GM23248 (cell line): ENCODE data around the gene CCDC43. TPM values are rescaled to one million over a fixed set of nuclear protein-coding genes. Genes with fewer than 3 reads are reported as not detected.
"Not testable (repeated sequence)": the region's sequence is repeated elsewhere in the genome, so short reads cannot be mapped to it uniquely, and the experiment has no call there.

Experiments used
- DNase-seq: peaks from one replicate; pipeline ENCODE4 v3.0.0-alpha.2; 2015
- H2AFZ ChIP-seq: fragments of 200-600 bp; sonication (generic); 2 replicates; pipeline ENCODE4 v1.6.1; 2016; ENCODE audit warnings: antibody characterized with exemption
- H3F3A ChIP-seq: fragments of 200-600 bp; sonication (generic); 2 replicates; pipeline ENCODE4 v1.6.1; 2016; ENCODE audit warnings: mild to moderate bottlenecking, antibody characterized with exemption, mixed run types; ENCODE audit not compliant: insufficient read depth
- H3K27ac ChIP-seq: fragments of 200-600 bp; sonication (generic); 2 replicates; pipeline ENCODE4 v1.5.1; 2016; ENCODE audit warnings: mild to moderate bottlenecking
- H3K27me3 ChIP-seq: fragments of 200-600 bp; sonication (generic); replicated peaks from 2 replicates; pipeline ENCODE4 v1.6.1; 2016; ENCODE audit warnings: mild to moderate bottlenecking; ENCODE audit not compliant: insufficient read depth
- H3K36me3 ChIP-seq: fragments of 200-600 bp; sonication (generic); 2 replicates; pipeline ENCODE4 v1.6.1; 2016; ENCODE audit warnings: low read depth, mild to moderate bottlenecking
- H3K4me1 ChIP-seq: fragments of 200-600 bp; sonication (generic); 2 replicates; pipeline ENCODE4 v1.6.1; 2016; ENCODE audit warnings: mild to moderate bottlenecking; ENCODE audit not compliant: insufficient read depth
- H3K4me2 ChIP-seq: fragments of 200-600 bp; sonication (generic); one replicate; pipeline ENCODE4 v1.6.1; 2016; ENCODE audit warnings: mild to moderate bottlenecking; ENCODE audit not compliant: unreplicated experiment
- H3K4me3 ChIP-seq: fragments of 200-600 bp; sonication (generic); 2 replicates; pipeline ENCODE4 v1.5.1; 2016; ENCODE audit warnings: mild to moderate bottlenecking
- H3K79me2 ChIP-seq: fragments of 200-600 bp; sonication (generic); 2 replicates; pipeline ENCODE4 v1.6.1; 2016; ENCODE audit warnings: mild to moderate bottlenecking; ENCODE audit not compliant: insufficient read depth
- H3K9ac ChIP-seq: fragments of 200-600 bp; sonication (generic); 2 replicates; pipeline ENCODE4 v1.6.1; 2016; ENCODE audit warnings: mild to moderate bottlenecking
- H3K9me2 ChIP-seq: fragments of 200-600 bp; sonication (generic); 2 replicates; pipeline ENCODE4 v1.6.1; 2016; ENCODE audit warnings: mixed run types, mild to moderate bottlenecking, moderate library complexity; ENCODE audit not compliant: insufficient read depth
- H3K9me3 ChIP-seq: fragments of 200-600 bp; sonication (generic); one replicate; pipeline ENCODE4 v1.6.1; 2017; ENCODE audit warnings: low read depth
- H4K20me1 ChIP-seq: fragments of 200-600 bp; sonication (generic); 2 replicates; pipeline ENCODE4 v1.6.0; 2016; ENCODE audit not compliant: insufficient read depth
- EZH2 ChIP-seq: fragments of 200-600 bp; sonication (generic); IDR thresholded peaks from 2 replicates; pipeline ENCODE4 v1.6.1; 2018; ENCODE audit warnings: antibody characterized with exemption, mild to moderate bottlenecking; ENCODE audit not compliant: insufficient read depth, poor library complexity, severe bottlenecking
- EZH2phosphoT487 ChIP-seq: fragments of 200-600 bp; sonication (generic); IDR thresholded peaks from 2 replicates; pipeline ENCODE4 v1.6.1; 2018; ENCODE audit warnings: antibody characterized with exemption, moderate library complexity, mild to moderate bottlenecking, low read depth; ENCODE audit not compliant: insufficient read depth
- WGBS, 2 experiments: methylation state at CpG; one replicate each; pipeline ENCODE4 v1.1.6; 2015 to 2017; ENCODE audit warnings: low lambda C conversion rate in 2 of 2, low coverage in 1 of 2; ENCODE audit errors: missing lambda C conversion rate in 2 of 2; 5-methylcytosine and 5-hydroxymethylcytosine counted together
- in situ Hi-C: fragments of 300-500 bp; cut with MboI; formaldehyde crosslinking; loops from 2 replicates; pipeline ENCODE4 v1.15.0; 2020
- polyA plus RNA-seq: library from polyadenylated mRNA; unstranded; fragments of >200 nt; fragmentation: Nextera tagmentation; extraction: Ambion mirVana; gene quantifications from 2 replicates; pipeline ENCODE4 v1.2.1, GENCODE V29; 2016
- total RNA-seq: library from RNA; depleted of rRNA; stranded (reverse); fragments of >200 nt; shearing (Covaris generic); gene quantifications from 2 replicates; pipeline ENCODE4 v1.2.3, GENCODE V29; 2014

CCDC43 gene
- total and polyA plus RNA-seq, 2 experiments from 2014 or later = 31.0 to 33.7 TPM

DNA sequence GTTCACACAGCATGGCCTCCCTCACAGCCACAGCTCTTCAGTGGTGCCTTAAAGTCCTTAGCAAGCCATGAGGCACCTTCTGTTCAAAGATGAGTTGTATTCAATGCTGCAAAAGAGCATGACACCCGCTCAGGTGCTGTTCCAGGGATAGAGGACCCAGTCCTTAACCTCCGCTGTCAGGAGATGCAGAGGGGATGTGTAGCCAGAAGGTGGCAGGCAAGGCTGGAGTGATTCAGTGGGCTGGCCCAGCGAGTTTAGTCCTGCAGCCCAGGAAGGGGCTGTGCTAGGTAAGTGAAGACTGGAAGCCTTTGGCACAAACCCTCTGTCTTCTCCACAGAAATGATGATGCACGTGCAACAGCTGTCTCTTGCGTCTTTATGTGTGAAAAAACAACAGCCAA lies 44.2 kb upstream of the CCDC43 start:
- in situ Hi-C loops = no loop called here
- TF ChIP-seq EZH2phosphoT487 = no peak
- TF ChIP-seq EZH2 = no peak
- H3K27me3 ChIP-seq = no peaks in the 10 kb centered on the region
- H3K36me3 ChIP-seq = no peaks in the 10 kb centered on the region
- no peaks in the 10 kb centered on the region for H3K79me2 ChIP-seq
- no peaks in the 10 kb centered on the region for H4K20me1 ChIP-seq
- no peak overlapping the region for H3K4me3 ChIP-seq
- no peak for DNase-seq
- H3K9me3 ChIP-seq = no peaks in the 10 kb centered on the region
- H3K9ac ChIP-seq = no peak overlapping the region
- H3K4me2 ChIP-seq = no peak overlapping the region
- no peaks in the 10 kb centered on the region for H3K9me2 ChIP-seq
- no peaks in the 10 kb centered on the region for H3F3A ChIP-seq
- no peaks in the 10 kb centered on the region for H3K4me1 ChIP-seq
- WGBS, 2 experiments = 90% methylated on average over 5 of the region's 5 CpGs
- no peak overlapping the region for H2AFZ ChIP-seq
- no peak overlapping the region for H3K27ac ChIP-seq

GRCh38 chr17:44726121-44726520 lies 36.5 kb upstream of the CCDC43 start:
- 94 to 97% methylated on average over 6 of the region's 6 CpGs for WGBS, 2 experiments
- H3K4me2 ChIP-seq, H3K27me3 ChIP-seq, H3K27ac ChIP-seq, H3K4me1 ChIP-seq, in situ Hi-C loops, DNase-seq, H3K79me2 ChIP-seq, H3K9ac ChIP-seq, H2AFZ ChIP-seq, H3K9me3 ChIP-seq, H3K9me2 ChIP-seq, H3K36me3 ChIP-seq, H3F3A ChIP-seq, H4K20me1 ChIP-seq, H3K4me3 ChIP-seq: not testable (repeated sequence)

- no peaks in the 10 kb centered on the region for H3K4me1 ChIP-seq
- H3K27me3 ChIP-seq = no peaks in the 10 kb centered on the region
- H3K9me3 ChIP-seq = no peaks in the 10 kb centered on the region
- H3K4me2 ChIP-seq = no peak overlapping the region
- H3K27ac ChIP-seq = no peak overlapping the region
- H3K79me2 ChIP-seq = no peaks in the 10 kb centered on the region
- H3K9ac ChIP-seq = no peak overlapping the region
- H3F3A ChIP-seq = no peaks in the 10 kb centered on the region
- no peaks in the 10 kb centered on the region for H3K36me3 ChIP-seq
- no peak overlapping the region for H2AFZ ChIP-seq
- no peak for DNase-seq
- TF ChIP-seq EZH2 = no peak
- TF ChIP-seq EZH2phosphoT487 = no peak
- H4K20me1 ChIP-seq = no peaks in the 10 kb centered on the region
- WGBS, 2 experiments = 79 to 84% methylated on average over 5 of the region's 5 CpGs
- no peaks in the 10 kb centered on the region for H3K9me2 ChIP-seq
- H3K4me3 ChIP-seq = no peak overlapping the region
- in situ Hi-C loops = no loop called here
These were observed 32.7 kb upstream of the CCDC43 start for GRCh38 chr17:44722254-44722653.

- Histone ChIP-seq H3K9me3 (no peaks in the 10 kb centered on the region), H2AFZ (no peak overlapping the region), H3K9me2 (no peaks in the 10 kb centered on the region), H3K79me2 (no peaks in the 10 kb centered on the region), H3K4me1 (no peaks in the 10 kb centered on the region), H3K27me3 (no peaks in the 10 kb centered on the region), H3K9ac (no peak overlapping the region), H3K4me2 (no peak overlapping the region), H3F3A (no peaks in the 10 kb centered on the region), H3K4me3 (no peak overlapping the region), H4K20me1 (no peaks in the 10 kb centered on the region), H3K27ac (no peak overlapping the region), H3K36me3 (no peaks in the 10 kb centered on the region)
- in situ Hi-C loops = no loop called here
- TF ChIP-seq EZH2phosphoT487 = no peak
- no peak for TF ChIP-seq EZH2
- DNase-seq = no peak
- 94 to 97% methylated on average over 1 of the region's 1 CpG for WGBS, 2 experiments
These were observed 29.9 kb upstream of the CCDC43 start for GRCh38 chr17:44719444-44719843.
